ENCODE results near the gene ATP5PB.

ATP5PB gene

DNA sequence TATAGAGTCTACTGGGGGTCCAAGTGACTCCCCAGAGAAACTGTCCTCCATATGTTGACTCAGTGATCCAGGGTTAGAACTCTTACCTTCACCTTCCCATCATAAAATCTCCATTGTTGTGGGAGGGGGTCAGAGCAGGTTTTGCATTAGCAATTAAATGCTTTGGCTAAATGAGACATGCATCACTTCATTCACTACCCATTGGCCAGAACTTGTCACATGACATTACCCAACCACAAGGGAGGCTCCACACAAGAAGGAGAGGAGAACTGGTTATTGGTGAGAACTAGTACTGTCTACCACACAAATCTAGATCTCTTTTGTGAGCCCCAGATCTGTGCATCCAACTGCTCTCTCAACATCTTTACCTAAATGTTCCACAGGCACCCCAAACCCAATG is 20.3 kb downstream of the ATP5PB start:
- TF ChIP-seq, protein P1, sequence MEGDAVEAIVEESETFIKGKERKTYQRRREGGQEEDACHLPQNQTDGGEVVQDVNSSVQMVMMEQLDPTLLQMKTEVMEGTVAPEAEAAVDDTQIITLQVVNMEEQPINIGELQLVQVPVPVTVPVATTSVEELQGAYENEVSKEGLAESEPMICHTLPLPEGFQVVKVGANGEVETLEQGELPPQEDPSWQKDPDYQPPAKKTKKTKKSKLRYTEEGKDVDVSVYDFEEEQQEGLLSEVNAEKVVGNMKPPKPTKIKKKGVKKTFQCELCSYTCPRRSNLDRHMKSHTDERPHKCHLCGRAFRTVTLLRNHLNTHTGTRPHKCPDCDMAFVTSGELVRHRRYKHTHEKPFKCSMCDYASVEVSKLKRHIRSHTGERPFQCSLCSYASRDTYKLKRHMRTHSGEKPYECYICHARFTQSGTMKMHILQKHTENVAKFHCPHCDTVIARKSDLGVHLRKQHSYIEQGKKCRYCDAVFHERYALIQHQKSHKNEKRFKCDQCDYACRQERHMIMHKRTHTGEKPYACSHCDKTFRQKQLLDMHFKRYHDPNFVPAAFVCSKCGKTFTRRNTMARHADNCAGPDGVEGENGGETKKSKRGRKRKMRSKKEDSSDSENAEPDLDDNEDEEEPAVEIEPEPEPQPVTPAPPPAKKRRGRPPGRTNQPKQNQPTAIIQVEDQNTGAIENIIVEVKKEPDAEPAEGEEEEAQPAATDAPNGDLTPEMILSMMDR (conservative IDR thresholded peaks at IDR 0.05), result no peak
- no peak overlapping the region for H3K27ac ChIP-seq

DNA sequence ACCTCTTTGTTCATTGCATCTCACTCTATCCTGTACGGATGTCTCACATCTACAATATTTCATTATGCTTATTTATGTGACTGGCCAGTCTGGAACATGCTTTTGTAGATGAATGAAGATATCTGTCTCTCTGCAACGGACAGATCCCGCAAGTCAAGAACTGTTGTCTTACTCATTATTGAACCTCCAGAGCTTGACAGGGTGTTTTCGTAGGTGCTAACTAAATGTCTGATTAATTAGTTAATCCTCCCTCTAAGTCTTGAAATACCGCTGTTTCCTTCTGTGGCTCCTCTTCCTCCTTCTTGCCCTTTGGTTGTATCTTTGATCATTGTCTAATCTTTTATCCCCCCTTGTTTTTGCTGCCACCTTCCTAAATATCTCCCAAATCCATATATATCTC is 21.3 kb downstream of the ATP5PB start:
- TF ChIP-seq, protein P1 (conservative IDR thresholded peaks at IDR 0.05), result no peak

GRCh38 chr1:111471012-111471411 is 21.7 kb downstream of the ATP5PB start:
- TF ChIP-seq, protein P1 (conservative IDR thresholded peaks at IDR 0.05), result no peak
- peak overlapping the region; percentile 21; the same call in 1 of the 2 replicates for H3K27ac ChIP-seq

More for the DNA sequence above, 21.3 kb downstream of the ATP5PB start:
- H3K27ac ChIP-seq, result no peak overlapping the region

DNA sequence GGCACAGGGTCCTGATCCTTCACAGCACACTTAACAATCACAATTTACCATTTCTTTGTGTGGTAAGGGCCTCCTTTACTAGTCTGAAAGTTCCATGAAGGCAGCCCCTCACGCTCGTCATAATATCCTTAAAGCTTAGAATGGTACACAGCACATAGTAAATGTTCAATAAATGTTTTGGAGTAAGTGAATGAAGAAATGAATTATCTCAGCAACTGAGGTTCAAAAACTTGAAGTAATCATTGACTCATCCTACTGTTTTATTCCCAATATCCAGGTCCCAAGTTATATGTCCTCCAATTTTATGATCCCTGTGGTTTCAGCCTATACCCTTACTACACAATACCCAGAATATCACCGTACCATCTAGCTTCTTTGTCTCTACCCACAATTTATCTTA is 22.3 kb downstream of the ATP5PB start:
- TF ChIP-seq, protein P1 (conservative IDR thresholded peaks at IDR 0.05), result no peak
- peak overlapping the region; percentile 21; the same call in 1 of the 2 replicates for H3K27ac ChIP-seq

GRCh38 chr1:111474106-111474505 is 24.8 kb downstream of the ATP5PB start:
- no peak overlapping the region for H3K27ac ChIP-seq
- TF ChIP-seq, protein P1 (conservative IDR thresholded peaks at IDR 0.05), result no peak

GRCh38 chr1:111474521-111474920 is 25.3 kb downstream of the ATP5PB start:
- no peak overlapping the region for H3K27ac ChIP-seq
- TF ChIP-seq, protein P1 (conservative IDR thresholded peaks at IDR 0.05), result no peak

GRCh38 chr1:111475701-111476100 is 26.4 kb downstream of the ATP5PB start:
- TF ChIP-seq, protein P1 (conservative IDR thresholded peaks at IDR 0.05), result no peak
- H3K27ac ChIP-seq, result no peak overlapping the region
